Germinal center (tissue), 1 donor: ENCODE data around the gene LMF1.

Experiments used
- DNase-seq: peaks from one replicate; pipeline ENCODE4 v3.0.0; 2012; ENCODE audit warnings: mixed read lengths, low spot score

LMF1 gene

GRCh38 chr16:912684-913613, 57.8 kb downstream of the LMF1 start:
- no peak for DNase-seq

GRCh38 chr16:912322-912683, 58.5 kb downstream of the LMF1 start:
- DNase-seq = no peak

- DNase-seq = no peak
These were observed 59.0 kb downstream of the LMF1 start for GRCh38 chr16:911604-912321.

GRCh38 chr16:911101-911500, 59.7 kb downstream of the LMF1 start:
- DNase-seq = no peak

GRCh38 chr16:910181-910580, 60.6 kb downstream of the LMF1 start:
- no peak for DNase-seq

- no peak for DNase-seq
These were observed 61.3 kb downstream of the LMF1 start for GRCh38 chr16:909281-910000.

GRCh38 chr16:908526-909155, 62.1 kb downstream of the LMF1 start:
- no peak for DNase-seq

- no peak for DNase-seq
These were observed 62.9 kb downstream of the LMF1 start for GRCh38 chr16:907842-908241.

GRCh38 chr16:907361-907760, 63.4 kb downstream of the LMF1 start:
- no peak for DNase-seq

- no peak for DNase-seq
These were observed 64.5 kb downstream of the LMF1 start for GRCh38 chr16:906296-906695.

GRCh38 chr16:901715-902601, 68.8 kb downstream of the LMF1 start:
- DNase-seq = no peak

- DNase-seq = no peak
These were observed 69.6 kb downstream of the LMF1 start for GRCh38 chr16:901149-901548.

- DNase-seq = no peak
These were observed 70.6 kb downstream of the LMF1 start for GRCh38 chr16:900211-900610.

- no peak for DNase-seq
These were observed 71.1 kb downstream of the LMF1 start for GRCh38 chr16:899683-900060.

GRCh38 chr16:898761-899682, 71.8 kb downstream of the LMF1 start:
- DNase-seq = no peak

- DNase-seq = no peak
These were observed 72.6 kb downstream of the LMF1 start for GRCh38 chr16:898216-898615.

GRCh38 chr16:897701-898100, 73.1 kb downstream of the LMF1 start:
- DNase-seq = no peak

GRCh38 chr16:897200-897543, 73.6 kb downstream of the LMF1 start:
- no peak for DNase-seq

- DNase-seq = no peak
These were observed 74.3 kb downstream of the LMF1 start for GRCh38 chr16:896261-897199.
